Measurements from ENCODE around the gene ANKRD33B. TPM values are rescaled to one million over a fixed set of nuclear protein-coding genes. Genes with fewer than 3 reads are reported as not detected.

The ANKRD33B gene
- total and polyA plus RNA-seq, 10 donors: 2.0 to 37.8 (median 24.6) TPM

DNA sequence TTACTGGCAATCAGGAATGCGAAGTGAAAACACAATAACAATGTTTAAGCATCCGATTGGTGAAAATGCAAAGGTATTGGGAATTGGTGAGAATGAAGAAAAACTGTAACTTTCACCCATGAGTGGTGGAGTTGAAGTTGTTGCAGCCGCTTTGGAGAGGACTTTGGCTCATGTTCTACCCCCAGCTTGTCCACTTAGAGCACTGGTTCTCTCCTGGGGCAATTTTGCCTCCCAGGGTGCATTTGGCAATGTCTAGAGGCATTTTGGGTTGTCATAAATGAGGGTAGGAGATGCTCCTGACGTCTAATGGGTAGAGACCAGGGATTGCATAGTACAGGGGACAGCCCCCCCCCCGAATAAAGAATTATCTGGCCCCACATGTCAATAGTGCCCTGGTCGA lies 46.2 kb downstream of the ANKRD33B start:
- peaks cover 11 to 61% (median 31%) of the 10 kb centered on the region in 6 donors for H3K4me1 ChIP-seq
- no peak for DNase-seq
- H3K4me3 ChIP-seq: no peak overlapping the region
- H3K9me3 ChIP-seq: no peaks in the 10 kb centered on the region
- no peaks in the 10 kb centered on the region for H3K36me3 ChIP-seq
- WGBS, 5 donors: 82 to 96% (median 88%) methylated on average over 6 of the region's 6 CpGs
- no peak overlapping the region for H3K27ac ChIP-seq
- TF ChIP-seq, protein P1, sequence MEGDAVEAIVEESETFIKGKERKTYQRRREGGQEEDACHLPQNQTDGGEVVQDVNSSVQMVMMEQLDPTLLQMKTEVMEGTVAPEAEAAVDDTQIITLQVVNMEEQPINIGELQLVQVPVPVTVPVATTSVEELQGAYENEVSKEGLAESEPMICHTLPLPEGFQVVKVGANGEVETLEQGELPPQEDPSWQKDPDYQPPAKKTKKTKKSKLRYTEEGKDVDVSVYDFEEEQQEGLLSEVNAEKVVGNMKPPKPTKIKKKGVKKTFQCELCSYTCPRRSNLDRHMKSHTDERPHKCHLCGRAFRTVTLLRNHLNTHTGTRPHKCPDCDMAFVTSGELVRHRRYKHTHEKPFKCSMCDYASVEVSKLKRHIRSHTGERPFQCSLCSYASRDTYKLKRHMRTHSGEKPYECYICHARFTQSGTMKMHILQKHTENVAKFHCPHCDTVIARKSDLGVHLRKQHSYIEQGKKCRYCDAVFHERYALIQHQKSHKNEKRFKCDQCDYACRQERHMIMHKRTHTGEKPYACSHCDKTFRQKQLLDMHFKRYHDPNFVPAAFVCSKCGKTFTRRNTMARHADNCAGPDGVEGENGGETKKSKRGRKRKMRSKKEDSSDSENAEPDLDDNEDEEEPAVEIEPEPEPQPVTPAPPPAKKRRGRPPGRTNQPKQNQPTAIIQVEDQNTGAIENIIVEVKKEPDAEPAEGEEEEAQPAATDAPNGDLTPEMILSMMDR (IDR thresholded peaks at IDR 0.05 in 8 of 11, conservative IDR thresholded peaks at IDR 0.05 in 3 of 11): no peak
- TF ChIP-seq POLR2AphosphoS5 (IDR thresholded peaks at IDR 0.05) (no peak), POLR2A (IDR thresholded peaks at IDR 0.05) (no peak)
- no peaks in the 10 kb centered on the region for H3K27me3 ChIP-seq (replicated peaks in 1 of 7)
- intact Hi-C loops (cut with DNase I; ENCODE audit: low total_unique reads): no loop called here

DNA sequence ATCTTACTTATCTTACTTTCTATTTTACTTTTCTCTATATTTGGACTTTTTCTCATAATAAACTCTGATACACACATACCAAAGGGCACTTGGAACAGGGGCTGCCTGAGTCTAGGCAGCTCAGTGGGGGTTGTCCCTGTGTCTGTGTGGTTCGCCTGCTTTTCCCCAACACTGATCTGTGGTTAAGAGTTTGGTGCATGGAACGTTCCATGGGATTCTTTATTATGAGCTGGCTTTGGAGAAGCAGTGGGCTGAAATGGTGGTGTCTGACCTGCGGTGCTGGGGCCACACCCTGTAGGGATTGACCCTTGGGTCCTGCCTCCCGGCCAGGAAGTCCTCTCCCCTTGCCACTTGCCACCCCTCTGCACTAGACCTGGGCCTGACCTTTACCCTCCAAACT lies 47.4 kb downstream of the ANKRD33B start:
- no peak for DNase-seq
- no peak for TF ChIP-seq POLR2A (IDR thresholded peaks at IDR 0.05)
- TF ChIP-seq, protein P1 (IDR thresholded peaks at IDR 0.05 in 8 of 11, conservative IDR thresholded peaks at IDR 0.05 in 3 of 11): no peak
- Histone ChIP-seq H3K4me1 (peaks cover 11 to 48% (median 28%) of the 10 kb centered on the region in 6 donors), H3K9me3 (no peaks in the 10 kb centered on the region), H3K27ac (no peak overlapping the region), H3K27me3 (replicated peaks in 1 of 7) (no peaks in the 10 kb centered on the region), H3K36me3 (no peaks in the 10 kb centered on the region), H3K4me3 (no peak overlapping the region)
- intact Hi-C loops (cut with DNase I; ENCODE audit: low total_unique reads): no loop called here
- 64 to 80% (median 69%) methylated on average over 4 of the region's 4 CpGs for WGBS, 5 donors

DNA sequence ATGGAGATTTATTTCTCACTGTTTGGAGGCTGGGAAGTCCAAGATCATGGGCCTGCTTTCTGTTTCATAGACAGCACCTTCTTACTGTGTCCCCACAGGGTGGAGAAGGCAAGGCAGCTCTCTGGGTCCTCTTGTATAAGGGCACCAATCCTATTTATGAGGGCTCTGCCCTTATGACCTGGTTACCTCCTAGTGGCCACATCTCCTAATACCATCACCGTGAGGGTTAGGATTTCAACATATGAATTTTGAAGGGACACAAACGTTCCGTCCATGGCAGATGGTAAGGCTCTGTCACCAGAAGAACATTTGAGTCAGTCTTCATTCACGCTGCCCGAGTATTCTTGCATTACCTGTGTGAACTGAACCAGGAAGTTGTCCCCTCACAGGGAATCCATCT lies 48.4 kb downstream of the ANKRD33B start:
- H3K4me1 ChIP-seq: peaks cover 6 to 39% (median 20%) of the 10 kb centered on the region in 6 donors

DNA sequence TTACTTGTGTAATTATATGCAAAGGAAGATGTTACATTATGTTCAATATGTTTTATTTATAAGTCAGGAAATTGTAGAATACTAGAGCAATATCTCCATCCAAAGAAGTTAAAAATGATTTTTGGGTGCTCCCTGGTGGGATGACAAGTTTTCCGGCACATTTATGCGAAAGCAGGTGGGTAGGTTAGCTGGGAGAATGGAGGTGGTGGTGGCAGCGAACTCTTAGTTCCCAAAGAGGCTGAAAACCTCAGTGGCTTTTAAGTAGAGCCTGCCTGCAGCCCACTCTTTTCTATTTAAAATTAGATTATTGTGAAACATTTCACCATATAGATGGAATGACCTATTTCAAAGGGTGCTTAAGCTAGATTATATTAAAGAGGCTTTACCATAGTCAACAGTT lies 51.8 kb downstream of the ANKRD33B start:
- peaks cover 0 to 22% (median 4%) of the 10 kb centered on the region in 6 donors for H3K4me1 ChIP-seq
- peaks cover 0 to 31% (median 3%) of the 10 kb centered on the region in 6 donors for H3K36me3 ChIP-seq
- no peaks in the 10 kb centered on the region for H3K27me3 ChIP-seq (replicated peaks in 1 of 7)
- TF ChIP-seq POLR2AphosphoS5 (IDR thresholded peaks at IDR 0.05): no peak
- TF ChIP-seq, protein P1 (IDR thresholded peaks at IDR 0.05 in 8 of 11, conservative IDR thresholded peaks at IDR 0.05 in 3 of 11): no peak
- no peak for TF ChIP-seq POLR2A (IDR thresholded peaks at IDR 0.05)
- intact Hi-C loops (cut with DNase I; ENCODE audit: low total_unique reads): no loop called here
- H3K4me3 ChIP-seq: no peak overlapping the region
- no peak for DNase-seq
- 91 to 99% (median 95%) methylated on average over 3 of the region's 3 CpGs for WGBS, 5 donors
- peaks cover 0 to under 1% (median 0%) of the 10 kb centered on the region in 8 donors for H3K9me3 ChIP-seq
- no peak overlapping the region for H3K27ac ChIP-seq

More for the DNA sequence above, 48.4 kb downstream of the ANKRD33B start:
- Histone ChIP-seq H3K4me3 (no peak overlapping the region), H3K27ac (no peak overlapping the region), H3K27me3 (replicated peaks in 1 of 7) (no peaks in the 10 kb centered on the region), H3K9me3 (no peaks in the 10 kb centered on the region), H3K36me3 (no peaks in the 10 kb centered on the region)
- 60 to 74% (median 71%) methylated on average over 5 of the region's 5 CpGs for WGBS, 5 donors
- intact Hi-C loops (cut with DNase I; ENCODE audit: low total_unique reads): no loop called here
- no peak for DNase-seq
- no peak for TF ChIP-seq POLR2A (IDR thresholded peaks at IDR 0.05)
- TF ChIP-seq, protein P1 (IDR thresholded peaks at IDR 0.05 in 8 of 11, conservative IDR thresholded peaks at IDR 0.05 in 3 of 11): no peak
- no peak for TF ChIP-seq POLR2AphosphoS5 (IDR thresholded peaks at IDR 0.05)
